ENCODE measurements around the gene ABCA7. TPM values are rescaled to one million over a fixed set of nuclear protein-coding genes. Genes with fewer than 3 reads are reported as not detected.

Gene ABCA7
- total RNA-seq, 1 experiment from 2014 or later, result 40.3 TPM

- no peak for TF ChIP-seq TCF7 (CRISPR knock-in tag; IDR thresholded peaks at IDR 0.05; ENCODE audit: low read depth)
- TF ChIP-seq AFF4 (CRISPR knock-in tag; IDR thresholded peaks at IDR 0.05; ENCODE audit: borderline replicate concordance), result no peak
- no peak for TF ChIP-seq IRF2 (CRISPR knock-in tag; IDR thresholded peaks at IDR 0.05; ENCODE audit: borderline replicate concordance, low read depth)
- TF ChIP-seq SMAD3 (CRISPR knock-in tag; IDR thresholded peaks at IDR 0.05; ENCODE audit: borderline replicate concordance), result no peak
- TF ChIP-seq GTF2I (CRISPR knock-in tag; conservative IDR thresholded peaks at IDR 0.05), result no peak
Measured at GRCh38 chr19:1046117-1046626, 6.3 kb downstream of the ABCA7 start (continued).

- ATAC-seq (no peak), DNase-seq (ENCODE audit: low spot score) (no peak)
- Mint-ChIP-seq H3K4me3 (no peak overlapping the region), H3K9me3 (no peaks in the 10 kb centered on the region), H3K27ac (no peak overlapping the region), H3K4me1 (no peaks in the 10 kb centered on the region), H3K27me3 (ENCODE audit: low read depth) (no peaks in the 10 kb centered on the region), H3K36me3 (peaks cover 5% of the 10 kb centered on the region; the same call in 1 of the 2 replicates)
- POLR2A ChIA-PET, result interaction anchor here (1.3 kb wide), 1 partner anchor 21 kb away, joined by 3 read pairs; the partner anchor contains the start of gene CNN2
- CTCF ChIA-PET, result interaction anchor here (0.7 to 3.2 kb wide), 5 partner anchors 19 to 219 kb away, joined by 3 to 18 read pairs (median 3); partner anchors contain the start of gene ARHGAP45
- TF ChIP-seq FOXK1 (CRISPR knock-in tag; IDR thresholded peaks at IDR 0.05) (no peak), ZNF532 (CRISPR knock-in tag; IDR thresholded peaks at IDR 0.05; ENCODE audit: borderline replicate concordance) (no peak), FOXP4 (CRISPR knock-in tag; IDR thresholded peaks at IDR 0.05) (no peak), ZNF396 (CRISPR knock-in tag; IDR thresholded peaks at IDR 0.05; ENCODE audit: borderline replicate concordance) (no peak), MLX (CRISPR knock-in tag; IDR thresholded peaks at IDR 0.05) (no peak), PRDM15 (CRISPR knock-in tag; IDR thresholded peaks at IDR 0.05) (no peak), ERG (CRISPR knock-in tag; IDR thresholded peaks at IDR 0.05) (no peak), STAT6 (CRISPR knock-in tag; conservative IDR thresholded peaks at IDR 0.05; ENCODE audit: low read depth) (no peak), RELA (CRISPR knock-in tag; IDR thresholded peaks at IDR 0.05; ENCODE audit: borderline replicate concordance) (no peak)
Measured at GRCh38 chr19:1046836-1047695, 7.2 kb downstream of the ABCA7 start.
